ENCODE measurements around the gene KCNJ6. TPM values are rescaled to one million over a fixed set of nuclear protein-coding genes. Genes with fewer than 3 reads are reported as not detected.

The KCNJ6 gene
- total RNA-seq, 1 experiment from 2014 or later, result not detected

GRCh38 chr21:37771181-37771580 lies 145.1 kb downstream of the KCNJ6 start:
- intact Hi-C loops (cut with micrococcal nuclease; ENCODE audit: unreplicated experiment), result no loop called here

DNA sequence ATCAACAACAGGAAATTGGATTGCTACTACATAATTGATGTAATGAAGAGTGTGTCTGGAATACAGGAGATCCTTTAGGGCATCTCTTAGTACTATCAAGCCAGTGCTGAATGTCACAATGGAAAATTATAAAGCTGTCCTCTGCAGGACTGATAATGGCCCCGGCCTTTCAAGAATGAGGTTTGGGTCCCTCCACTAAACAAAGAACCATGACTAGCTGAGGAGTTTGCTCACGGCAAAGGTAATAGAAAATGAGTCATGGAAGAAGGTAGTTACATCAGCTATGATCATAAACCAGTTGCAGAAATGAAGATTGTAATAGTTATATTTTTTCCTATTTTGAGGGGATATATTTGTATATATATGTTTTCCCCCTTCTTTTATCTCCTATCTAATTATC lies 145.8 kb downstream of the KCNJ6 start:
- Histone ChIP-seq H3K27me3 (replicated peaks; ENCODE audit: control insufficient read depth, insufficient read depth, low read length) (no peaks in the 10 kb centered on the region), H3K4me1 (no peaks in the 10 kb centered on the region), H3K9me3 (0 out of 2 replicates have a peak, but pooled peaks cover 5% of the 10 kb centered on the region), H3K36me3 (ENCODE audit: control insufficient read depth, insufficient read depth, low read length) (no peaks in the 10 kb centered on the region), H3K4me3 (ENCODE audit: low read depth, low read length) (no peak overlapping the region)
- no peaks in the 10 kb centered on the region for H3K27me3 Mint-ChIP-seq (ENCODE audit: insufficient read depth, unreplicated experiment)
- POLR2A ChIA-PET, result no interaction called here
- no peaks in the 10 kb centered on the region for H3K4me1 Mint-ChIP-seq (ENCODE audit: low read depth, unreplicated experiment)
- no peaks in the 10 kb centered on the region for H3K36me3 Mint-ChIP-seq (ENCODE audit: insufficient read depth, unreplicated experiment)
- TF ChIP-seq, protein P1, sequence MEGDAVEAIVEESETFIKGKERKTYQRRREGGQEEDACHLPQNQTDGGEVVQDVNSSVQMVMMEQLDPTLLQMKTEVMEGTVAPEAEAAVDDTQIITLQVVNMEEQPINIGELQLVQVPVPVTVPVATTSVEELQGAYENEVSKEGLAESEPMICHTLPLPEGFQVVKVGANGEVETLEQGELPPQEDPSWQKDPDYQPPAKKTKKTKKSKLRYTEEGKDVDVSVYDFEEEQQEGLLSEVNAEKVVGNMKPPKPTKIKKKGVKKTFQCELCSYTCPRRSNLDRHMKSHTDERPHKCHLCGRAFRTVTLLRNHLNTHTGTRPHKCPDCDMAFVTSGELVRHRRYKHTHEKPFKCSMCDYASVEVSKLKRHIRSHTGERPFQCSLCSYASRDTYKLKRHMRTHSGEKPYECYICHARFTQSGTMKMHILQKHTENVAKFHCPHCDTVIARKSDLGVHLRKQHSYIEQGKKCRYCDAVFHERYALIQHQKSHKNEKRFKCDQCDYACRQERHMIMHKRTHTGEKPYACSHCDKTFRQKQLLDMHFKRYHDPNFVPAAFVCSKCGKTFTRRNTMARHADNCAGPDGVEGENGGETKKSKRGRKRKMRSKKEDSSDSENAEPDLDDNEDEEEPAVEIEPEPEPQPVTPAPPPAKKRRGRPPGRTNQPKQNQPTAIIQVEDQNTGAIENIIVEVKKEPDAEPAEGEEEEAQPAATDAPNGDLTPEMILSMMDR (IDR thresholded peaks at IDR 0.05; ENCODE audit: insufficient read depth in 1 of 2, low read depth in 1 of 2, low read length in 1 of 2, severe bottlenecking in 1 of 2, unreplicated experiment in 1 of 2), result no peak
- CTCF ChIA-PET, result interaction anchor here (0.7 kb wide), 1 partner anchor 134 kb away, joined by 3 read pairs; no protein-coding TSS in a partner anchor
- no peak for DNase-seq
- no peaks in the 10 kb centered on the region for H3K9me3 Mint-ChIP-seq (ENCODE audit: unreplicated experiment)
- no peak overlapping the region for H3K27ac Mint-ChIP-seq (ENCODE audit: unreplicated experiment)
- no TSS peak for BruUV-seq (replicated peaks)
- intact Hi-C loops (cut with micrococcal nuclease; ENCODE audit: unreplicated experiment), result no loop called here
- no peak overlapping the region for H3K4me3 Mint-ChIP-seq (ENCODE audit: unreplicated experiment)

More at GRCh38 chr21:37771181-37771580, 145.1 kb downstream of the KCNJ6 start:
- POLR2A ChIA-PET, result no interaction called here
- TF ChIP-seq, protein P1 (IDR thresholded peaks at IDR 0.05; ENCODE audit: insufficient read depth in 1 of 2, low read depth in 1 of 2, low read length in 1 of 2, severe bottlenecking in 1 of 2, unreplicated experiment in 1 of 2), result no peak
- H3K36me3 Mint-ChIP-seq (ENCODE audit: insufficient read depth, unreplicated experiment), result no peaks in the 10 kb centered on the region
- H3K4me3 Mint-ChIP-seq (ENCODE audit: unreplicated experiment), result no peak overlapping the region
- no peak for DNase-seq
- Histone ChIP-seq H3K36me3 (ENCODE audit: control insufficient read depth, insufficient read depth, low read length) (no peaks in the 10 kb centered on the region), H3K4me1 (no peaks in the 10 kb centered on the region), H3K9me3 (0 out of 2 replicates have a peak, but pooled peaks cover 5% of the 10 kb centered on the region), H3K4me3 (ENCODE audit: low read depth, low read length) (no peak overlapping the region), H3K27me3 (replicated peaks; ENCODE audit: control insufficient read depth, insufficient read depth, low read length) (no peaks in the 10 kb centered on the region)
- BruUV-seq (replicated peaks), result no TSS peak
- no peaks in the 10 kb centered on the region for H3K4me1 Mint-ChIP-seq (ENCODE audit: low read depth, unreplicated experiment)
- CTCF ChIA-PET, result no interaction called here
- H3K27me3 Mint-ChIP-seq (ENCODE audit: insufficient read depth, unreplicated experiment), result no peaks in the 10 kb centered on the region
- no peak overlapping the region for H3K27ac Mint-ChIP-seq (ENCODE audit: unreplicated experiment)
- no peaks in the 10 kb centered on the region for H3K9me3 Mint-ChIP-seq (ENCODE audit: unreplicated experiment)

- no peak for DNase-seq
- H3K4me1 Mint-ChIP-seq (ENCODE audit: low read depth, unreplicated experiment), result no peaks in the 10 kb centered on the region
- intact Hi-C loops (cut with micrococcal nuclease; ENCODE audit: unreplicated experiment), result no loop called here
- peaks cover 5% of the 10 kb centered on the region; the same call in 1 of the 2 replicates for H3K9me3 ChIP-seq
- no peaks in the 10 kb centered on the region for H3K9me3 Mint-ChIP-seq (ENCODE audit: unreplicated experiment)
- no peaks in the 10 kb centered on the region for H3K27me3 Mint-ChIP-seq (ENCODE audit: insufficient read depth, unreplicated experiment)
- H3K27ac Mint-ChIP-seq (ENCODE audit: unreplicated experiment), result no peak overlapping the region
- TF ChIP-seq, protein P1 (IDR thresholded peaks at IDR 0.05; ENCODE audit: insufficient read depth in 1 of 2, low read depth in 1 of 2, low read length in 1 of 2, severe bottlenecking in 1 of 2, unreplicated experiment in 1 of 2), result no peak
- H3K4me3 Mint-ChIP-seq (ENCODE audit: unreplicated experiment), result no peak overlapping the region
- no peaks in the 10 kb centered on the region for H3K27me3 ChIP-seq (replicated peaks; ENCODE audit: control insufficient read depth, insufficient read depth, low read length)
- POLR2A ChIA-PET, result no interaction called here
- H3K36me3 Mint-ChIP-seq (ENCODE audit: insufficient read depth, unreplicated experiment), result no peaks in the 10 kb centered on the region
- CTCF ChIA-PET, result interaction anchor here (0.7 kb wide), 1 partner anchor 135 kb away, joined by 3 read pairs; no protein-coding TSS in a partner anchor
- no TSS peak for BruUV-seq (replicated peaks)
- no peaks in the 10 kb centered on the region for H3K36me3 ChIP-seq (ENCODE audit: control insufficient read depth, insufficient read depth, low read length)
- no peak overlapping the region for H3K4me3 ChIP-seq (ENCODE audit: low read depth, low read length)
- no peaks in the 10 kb centered on the region for H3K4me1 ChIP-seq
Observed at GRCh38 chr21:37769656-37770055, 146.6 kb downstream of the KCNJ6 start.

Data from Caco-2 (cell line).